Neural cell (in vitro differentiated cells): Measurements from ENCODE around the gene STX5. TPM values are rescaled to one million over a fixed set of nuclear protein-coding genes. Genes with fewer than 3 reads are reported as not detected.
A peak's percentile ranks its signal among the peaks of the same experiment; 100 is the strongest.
"Not testable (repeated sequence)": the region's sequence is repeated elsewhere in the genome, so short reads cannot be mapped to it uniquely, and the experiment has no call there.

Experiments
- H2AFZ ChIP-seq: fragments of 200-600, 300-800 bp; sonication (generic), shearing (Covaris generic); 2 replicates; pipeline ENCODE4 v1.6.0; 2014; ENCODE audit warnings: low read depth, mild to moderate bottlenecking, antibody characterized with exemption, low read length, moderate library complexity
- H3F3A ChIP-seq: fragments of 200-600 bp; shearing (Covaris generic); 2 replicates; pipeline ENCODE4 v1.6.1; 2016; ENCODE audit warnings: mild to moderate bottlenecking, moderate library complexity, mixed read lengths, antibody characterized with exemption, low read length; ENCODE audit not compliant: insufficient read depth, poor library complexity, severe bottlenecking
- H3K27ac ChIP-seq: fragments of 200-600, 300-800 bp; sonication (generic), shearing (Covaris generic); 2 replicates; pipeline ENCODE4 v1.5.1; 2014; ENCODE audit warnings: mild to moderate bottlenecking, low read length, moderate library complexity
- H3K27me3 ChIP-seq: fragments of 300-800, 200-600 bp; sonication (generic), shearing (Covaris generic); 2 replicates; pipeline ENCODE4 v1.6.0; 2014; ENCODE audit warnings: mild to moderate bottlenecking, low read depth, low read length, moderate library complexity; ENCODE audit not compliant: insufficient read depth
- H3K36me3 ChIP-seq: fragments of 300-800, 200-600 bp; sonication (generic), shearing (Covaris generic); 2 replicates; pipeline ENCODE4 v1.5.1; 2014; ENCODE audit warnings: mild to moderate bottlenecking, antibody characterized with exemption, low read length, moderate library complexity; ENCODE audit not compliant: insufficient read depth
- H3K4me2 ChIP-seq: fragments of 300-800, 200-600 bp; sonication (generic), shearing (Covaris generic); 2 replicates; pipeline ENCODE4 v1.6.0; 2014; ENCODE audit warnings: mild to moderate bottlenecking, low read length
- H3K4me3 ChIP-seq: fragments of 300-800, 200-600 bp; sonication (generic), shearing (Covaris generic); 2 replicates; pipeline ENCODE4 v1.5.1; 2014; ENCODE audit warnings: mild to moderate bottlenecking, low read length, moderate library complexity
- H3K79me2 ChIP-seq: fragments of 200-600 bp; shearing (Covaris generic); replicated peaks from 2 replicates; pipeline ENCODE4 v1.6.0; 2014; ENCODE audit warnings: mild to moderate bottlenecking, low read length, moderate library complexity; ENCODE audit not compliant: insufficient read depth
- H3K9ac ChIP-seq: fragments of 300-800, 200-600 bp; sonication (generic), shearing (Covaris generic); 2 replicates; pipeline ENCODE4 v1.6.1; 2016; ENCODE audit warnings: mild to moderate bottlenecking, low read length, mixed read lengths
- H3K9me2 ChIP-seq: fragments of 200-600 bp; shearing (Covaris generic); 2 replicates; pipeline ENCODE4 v1.6.1; 2016; ENCODE audit warnings: mild to moderate bottlenecking, low read length, mixed read lengths; ENCODE audit not compliant: insufficient read depth
- H3K9me3 ChIP-seq: fragments of 200-600, 300-800 bp; sonication (generic), shearing (Covaris generic); 2 replicates; pipeline ENCODE4 v1.6.1; 2016; ENCODE audit warnings: mild to moderate bottlenecking, mixed run types, low read length, moderate library complexity, mixed read lengths
- H4K20me1 ChIP-seq: fragments of 200-600 bp; shearing (Covaris generic); 2 replicates; pipeline ENCODE4 v1.6.1; 2016; ENCODE audit warnings: mild to moderate bottlenecking, mixed run types; ENCODE audit not compliant: insufficient read depth
- CTCF ChIP-seq: fragments of 450-650 bp; IDR thresholded peaks from 2 replicates; pipeline ENCODE4 v1.5.1; 2014; ENCODE audit warnings: antibody characterized with exemption, mild to moderate bottlenecking, moderate library complexity; ENCODE audit not compliant: poor library complexity, severe bottlenecking
- EP300 ChIP-seq: fragments of 450-650 bp; conservative IDR thresholded peaks from 2 replicates; pipeline ENCODE4 v1.6.1; 2014; ENCODE audit warnings: antibody characterized with exemption, mild to moderate bottlenecking, moderate library complexity; ENCODE audit not compliant: poor library complexity, severe bottlenecking
- EZH2 ChIP-seq: fragments of 200-600, 300-800 bp; shearing (Covaris generic), sonication (generic); IDR thresholded peaks from 2 replicates; pipeline ENCODE4 v1.6.1; 2014; ENCODE audit warnings: antibody characterized with exemption, low read length, borderline replicate concordance, mild to moderate bottlenecking; ENCODE audit not compliant: insufficient read depth, poor library complexity, severe bottlenecking
- MXI1 ChIP-seq: fragments of 450-650 bp; conservative IDR thresholded peaks from 2 replicates; pipeline ENCODE4 v1.6.1; 2014; ENCODE audit warnings: antibody characterized with exemption, mild to moderate bottlenecking; ENCODE audit not compliant: poor library complexity, severe bottlenecking
- POLR2AphosphoS5 ChIP-seq: IDR thresholded peaks from 2 replicates; pipeline ENCODE4 v1.6.1; 2012
- RAD21 ChIP-seq: fragments of 450-650 bp; conservative IDR thresholded peaks from 2 replicates; pipeline ENCODE4 v1.6.1; 2014; ENCODE audit warnings: antibody characterized with exemption, mild to moderate bottlenecking, moderate library complexity
- REST ChIP-seq: IDR thresholded peaks from 2 replicates; pipeline ENCODE4 v1.6.1; 2012; ENCODE audit warnings: borderline replicate concordance
- SMC3 ChIP-seq: fragments of 450-650 bp; conservative IDR thresholded peaks from 2 replicates; pipeline ENCODE4 v1.6.1; 2014; ENCODE audit warnings: antibody characterized with exemption, mild to moderate bottlenecking, moderate library complexity; ENCODE audit not compliant: poor library complexity
- TAF1 ChIP-seq: IDR thresholded peaks from 2 replicates; pipeline ENCODE4 v1.6.1; 2012; ENCODE audit warnings: low read depth
- polyA plus RNA-seq: library from polyadenylated mRNA; depleted of rRNA; stranded (reverse); fragments of >200 nt; gene quantifications from 2 replicates; pipeline ENCODE4 v1.2.3, GENCODE V29; 2014

The STX5 gene
- polyA plus RNA-seq, 1 donor from 2014 or later, result 28.5 TPM

- Histone ChIP-seq H3K4me2 (peak overlapping the region; percentile 72), H3K79me2 (peaks cover 32% of the 10 kb centered on the region), H3K4me3 (peak overlapping the region; percentile 98), H4K20me1 (no peaks in the 10 kb centered on the region), H2AFZ (peak overlapping the region; percentile 33), H3K27me3 (no peaks in the 10 kb centered on the region), H3K36me3 (no peaks in the 10 kb centered on the region), H3K9ac (peak overlapping the region; percentile 95), H3F3A (no peaks in the 10 kb centered on the region), H3K27ac (peak overlapping the region; percentile 91), H3K9me2 (no peaks in the 10 kb centered on the region), H3K9me3 (no peaks in the 10 kb centered on the region)
- TF ChIP-seq SMC3 (no peak), RAD21 (no peak), REST (no peak), EP300 (no peak)
Observed at GRCh38 chr11:62830904-62831519, 839 bp downstream of the STX5 start.

GRCh38 chr11:62828130-62828529 is 3.7 kb downstream of the STX5 start:
- not testable (repeated sequence) for H3F3A ChIP-seq, H3K4me3 ChIP-seq, H3K4me2 ChIP-seq, H3K9ac ChIP-seq, H3K9me2 ChIP-seq, H4K20me1 ChIP-seq, H3K9me3 ChIP-seq, H2AFZ ChIP-seq, H3K27ac ChIP-seq, H3K27me3 ChIP-seq, H3K36me3 ChIP-seq
- H3K79me2 ChIP-seq, result peaks cover 31% of the 10 kb centered on the region

GRCh38 chr11:62823677-62824076 is 8.2 kb downstream of the STX5 start:
- no peaks in the 10 kb centered on the region for H3K79me2 ChIP-seq
- H3K27me3 ChIP-seq, result no peaks in the 10 kb centered on the region
- TF ChIP-seq EZH2 (no peak), EP300 (no peak), RAD21 (no peak), MXI1 (no peak), CTCF (no peak), TAF1 (no peak), REST (no peak), POLR2AphosphoS5 (no peak), SMC3 (no peak)
- no peaks in the 10 kb centered on the region for H3K9me2 ChIP-seq
- no peaks in the 10 kb centered on the region for H4K20me1 ChIP-seq
- no peak overlapping the region for H3K4me3 ChIP-seq
- H3K36me3 ChIP-seq, result peaks cover 4% of the 10 kb centered on the region
- H3K9ac ChIP-seq, result no peak overlapping the region
- H3K27ac ChIP-seq, result no peak overlapping the region
- H2AFZ ChIP-seq, result no peak overlapping the region
- no peaks in the 10 kb centered on the region for H3K9me3 ChIP-seq
- H3K4me2 ChIP-seq, result no peak overlapping the region
- no peaks in the 10 kb centered on the region for H3F3A ChIP-seq
